H7 (cell line): Measurements from ENCODE around the gene CATSPERZ. TPM values are rescaled to one million over a fixed set of nuclear protein-coding genes. Genes with fewer than 3 reads are reported as not detected.
"Not testable (repeated sequence)": the region's sequence is repeated elsewhere in the genome, so short reads cannot be mapped to it uniquely, and the experiment has no call there.

Experiments
- DNase-seq: peaks from one replicate; pipeline ENCODE4 v3.0.0; 2012
- H3K27me3 ChIP-seq: 2 replicates; pipeline ENCODE4 v1.6.0; 2011; ENCODE audit warnings: mild to moderate bottlenecking, low read length; ENCODE audit not compliant: control insufficient read depth, insufficient read depth
- H3K36me3 ChIP-seq: replicated peaks from 2 replicates; pipeline ENCODE4 v1.5.1; 2011; ENCODE audit warnings: low read length; ENCODE audit not compliant: control insufficient read depth, insufficient read depth
- H3K4me3 ChIP-seq: 2 replicates; pipeline ENCODE4 v1.5.1; 2011; ENCODE audit warnings: low read depth, mild to moderate bottlenecking, control low read depth, low read length, moderate library complexity; ENCODE audit not compliant: insufficient read depth
- total RNA-seq: library from RNA; depleted of rRNA; stranded (reverse); fragments of >200 nt; shearing (Covaris generic); gene quantifications from 2 replicates; pipeline ENCODE4 v1.2.3, GENCODE V29; 2014

CATSPERZ gene
- total RNA-seq, 1 experiment from 2014 or later: 0.38 TPM

GRCh38 chr11:64298966-64299846 lies 952 bp upstream of the CATSPERZ start:
- Histone ChIP-seq H3K27me3 (peaks cover 69% of the 10 kb centered on the region), H3K4me3 (peak overlapping the region; percentile 23), H3K36me3 (no peaks in the 10 kb centered on the region)
- peak; percentile 82 for DNase-seq

GRCh38 chr11:64303109-64304031 lies 3.2 kb downstream of the CATSPERZ start:
- peaks cover 27% of the 10 kb centered on the region for H3K27me3 ChIP-seq
- no peak overlapping the region for H3K4me3 ChIP-seq
- no peak for DNase-seq
- peaks cover 3% of the 10 kb centered on the region; the same call in 1 of the 2 replicates for H3K36me3 ChIP-seq

GRCh38 chr11:64304032-64304315 lies 3.8 kb downstream of the CATSPERZ start:
- Histone ChIP-seq H3K4me3 (peak overlapping the region; percentile 89), H3K27me3 (peaks cover 21% of the 10 kb centered on the region), H3K36me3 (peaks cover 3% of the 10 kb centered on the region; the same call in 1 of the 2 replicates)
- no peak for DNase-seq

GRCh38 chr11:64304316-64305072 lies 4.3 kb downstream of the CATSPERZ start:
- H3K36me3 ChIP-seq: peaks cover 3% of the 10 kb centered on the region; the same call in 1 of the 2 replicates
- peak overlapping the region; percentile 89 for H3K4me3 ChIP-seq
- peak; percentile 95 for DNase-seq
- peaks cover 16% of the 10 kb centered on the region for H3K27me3 ChIP-seq

GRCh38 chr11:64305075-64305690 lies 5.0 kb downstream of the CATSPERZ start, which contains the start of gene ESRRA:
TSS of gene ESRRA (plus strand) at chr11:64305524. CDS start at chr11:64307180, 1,656 bp downstream.
- Histone ChIP-seq H3K27me3 (peaks cover 9% of the 10 kb centered on the region), H3K4me3 (peak within 1 kb of the TSS; percentile 89), H3K36me3 (peaks cover 3% of the 10 kb centered on the region; the same call in 1 of the 2 replicates)
- peak; percentile 100 for DNase-seq

GRCh38 chr11:64305691-64306562 lies 5.8 kb downstream of the CATSPERZ start:
- Histone ChIP-seq H3K4me3 (peak overlapping the region; percentile 61), H3K27me3 (peaks cover 2% of the 10 kb centered on the region), H3K36me3 (peaks cover 3% of the 10 kb centered on the region; the same call in 1 of the 2 replicates)
- DNase-seq: peak; percentile 87

GRCh38 chr11:64306563-64306875 lies 6.4 kb downstream of the CATSPERZ start:
- H3K27me3 ChIP-seq: peaks cover 1% of the 10 kb centered on the region; the same call in 1 of the 2 replicates
- H3K36me3 ChIP-seq: peaks cover 3% of the 10 kb centered on the region; the same call in 1 of the 2 replicates
- H3K4me3 ChIP-seq: peak overlapping the region; percentile 61
- no peak for DNase-seq

GRCh38 chr11:64306876-64307622 lies 6.9 kb downstream of the CATSPERZ start:
- peaks cover 3% of the 10 kb centered on the region; the same call in 1 of the 2 replicates for H3K36me3 ChIP-seq
- DNase-seq: peak; percentile 73
- peak overlapping the region; percentile 61 for H3K4me3 ChIP-seq
- H3K27me3 ChIP-seq: no peaks in the 10 kb centered on the region

GRCh38 chr11:64307795-64308194 lies 7.6 kb downstream of the CATSPERZ start:
- not testable (repeated sequence) for H3K4me3 ChIP-seq, DNase-seq, H3K27me3 ChIP-seq, H3K36me3 ChIP-seq

GRCh38 chr11:64312947-64313346 lies 12.8 kb downstream of the CATSPERZ start:
- no peak for DNase-seq
- Histone ChIP-seq H3K4me3 (no peak overlapping the region), H3K27me3 (no peaks in the 10 kb centered on the region), H3K36me3 (peaks cover 7% of the 10 kb centered on the region)

GRCh38 chr11:64313491-64314145 lies 13.5 kb downstream of the CATSPERZ start:
- H3K4me3 ChIP-seq: no peak overlapping the region
- peaks cover 7% of the 10 kb centered on the region for H3K36me3 ChIP-seq
- peak; percentile 61 for DNase-seq
- no peaks in the 10 kb centered on the region for H3K27me3 ChIP-seq

GRCh38 chr11:64314146-64314804 lies 14.1 kb downstream of the CATSPERZ start:
- DNase-seq: peak; percentile 62
- H3K27me3 ChIP-seq: no peaks in the 10 kb centered on the region
- H3K4me3 ChIP-seq: no peak overlapping the region
- H3K36me3 ChIP-seq: peaks cover 7% of the 10 kb centered on the region
